HG03045 (cell line): ENCODE measurements around the gene XPO1.
"Not testable (repeated sequence)": the region's sequence is repeated elsewhere in the genome, so short reads cannot be mapped to it uniquely, and the experiment has no call there.

Experiments used
- ATAC-seq: cut with Tn5 transposase; IDR thresholded peaks from one replicate; pipeline ENCODE4 v1.9.1; 2021; ENCODE audit warnings: mild to moderate bottlenecking, moderate library complexity; ENCODE audit not compliant: unreplicated experiment

XPO1 gene

GRCh38 chr2:61536572-61537276 is 1.4 kb downstream of the XPO1 start:
- peak; percentile 53 for ATAC-seq

DNA sequence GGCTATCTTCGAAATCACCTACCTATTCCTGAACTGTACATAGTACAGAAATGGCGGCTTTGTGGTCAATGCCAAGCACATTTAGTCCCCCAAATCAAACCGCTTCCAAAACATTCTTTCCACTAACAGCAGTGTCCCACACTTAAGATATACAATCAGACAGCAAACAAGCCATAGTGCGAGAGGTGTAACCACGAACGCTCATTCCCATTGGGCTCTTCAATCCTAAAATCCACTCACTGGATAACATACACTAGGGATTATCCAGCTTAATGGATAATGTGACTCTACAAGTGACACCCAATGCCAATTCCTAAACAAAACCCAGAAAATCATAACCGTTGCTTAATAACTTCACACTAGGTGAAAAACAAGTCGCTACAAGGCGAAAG is 2.0 kb downstream of the XPO1 start:
- no peak for ATAC-seq

DNA sequence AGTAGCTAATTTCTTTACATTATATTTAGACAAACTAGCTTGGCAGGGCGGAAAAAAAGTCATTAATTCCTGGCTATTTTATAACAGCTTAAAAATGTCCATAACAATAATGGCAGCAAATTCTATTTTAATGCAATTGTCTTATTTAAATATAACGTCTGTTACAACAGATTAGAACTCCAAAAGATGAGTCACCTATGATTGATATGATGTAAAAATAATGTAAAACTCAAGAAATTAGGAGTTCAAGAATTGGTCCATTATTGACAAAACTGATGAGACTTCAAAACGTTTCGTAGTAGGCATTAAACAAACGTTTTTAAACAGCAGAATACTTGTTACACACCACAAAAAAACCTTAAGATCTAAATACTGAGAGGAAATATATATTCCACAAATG is 2.7 kb downstream of the XPO1 start:
- ATAC-seq, result no peak

DNA sequence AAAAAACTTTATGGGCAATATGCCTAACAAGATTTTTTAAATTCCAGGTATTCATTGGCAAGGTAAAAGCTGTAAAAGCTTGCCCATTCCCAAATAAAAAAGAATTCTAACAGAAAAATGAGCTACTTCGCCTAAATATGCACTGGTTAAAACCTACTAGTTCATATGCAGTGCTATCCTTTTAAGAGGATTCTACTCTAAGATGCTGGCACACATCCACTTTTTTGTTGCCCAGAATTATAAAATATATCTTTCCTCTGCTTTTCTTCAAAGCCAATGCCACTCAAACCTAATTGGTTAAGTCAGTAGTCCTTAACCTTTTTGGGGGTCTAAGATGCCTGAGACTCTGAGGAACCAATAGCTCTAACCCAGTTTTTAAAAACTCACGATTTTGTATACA is 3.2 kb downstream of the XPO1 start:
- no peak for ATAC-seq

GRCh38 chr2:61530749-61531148 is 7.4 kb downstream of the XPO1 start:
- ATAC-seq, result no peak

DNA sequence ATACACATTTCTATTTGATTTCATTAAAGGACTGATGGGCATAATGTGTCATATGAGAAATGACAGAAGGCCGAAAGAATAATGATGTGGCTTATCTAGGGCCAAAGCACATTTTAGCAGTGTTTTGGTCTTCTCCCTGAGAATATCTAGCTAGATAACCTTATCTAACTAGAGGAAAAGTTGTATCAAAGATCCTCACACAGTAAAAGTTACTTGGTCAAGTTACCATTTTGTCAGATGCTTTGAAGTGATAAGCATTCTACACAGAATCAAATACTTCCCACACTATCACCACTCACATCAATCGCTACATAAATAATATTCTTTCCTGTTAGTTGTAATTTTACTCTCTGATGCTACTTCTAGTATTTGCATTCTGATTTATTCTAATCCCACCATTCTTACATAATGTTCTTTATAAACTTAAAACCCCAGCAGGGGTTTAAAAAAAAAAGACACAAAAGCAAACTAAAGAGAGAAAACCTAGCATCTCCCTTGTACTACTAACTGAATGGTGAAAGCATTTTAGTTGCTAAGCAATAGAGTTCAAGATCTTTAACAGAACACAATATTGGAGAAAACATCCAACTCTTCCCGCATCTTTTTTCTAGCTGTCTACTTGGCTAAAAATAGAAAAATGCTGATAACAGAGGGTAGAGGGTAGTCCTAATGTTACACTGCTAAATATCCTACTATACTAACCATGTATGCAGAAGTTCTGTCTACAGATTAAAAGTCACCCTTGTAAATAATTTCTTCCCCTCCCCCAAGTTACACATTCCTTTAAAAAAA is 8.0 kb downstream of the XPO1 start:
- ATAC-seq, result no peak

DNA sequence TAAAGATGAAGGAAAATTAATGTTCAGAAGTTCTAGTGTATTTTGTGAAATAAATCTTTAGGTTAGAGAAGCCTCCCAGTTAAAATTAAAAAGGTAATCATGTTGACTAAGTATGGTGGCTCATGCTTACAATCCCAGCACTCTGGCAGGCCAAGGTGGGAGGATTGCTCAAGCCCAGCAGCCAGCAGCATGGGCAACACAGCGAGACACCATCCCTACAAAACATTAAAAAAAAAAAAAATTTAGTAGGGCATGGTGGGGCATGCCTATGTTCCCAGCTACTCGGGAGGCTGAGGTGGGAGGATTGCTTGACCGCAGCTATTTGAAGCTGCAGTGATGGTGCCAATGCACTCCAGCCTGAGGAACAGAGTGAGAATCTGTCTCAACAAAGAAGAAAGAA is 17.9 kb downstream of the XPO1 start:
- ATAC-seq, result no peak

DNA sequence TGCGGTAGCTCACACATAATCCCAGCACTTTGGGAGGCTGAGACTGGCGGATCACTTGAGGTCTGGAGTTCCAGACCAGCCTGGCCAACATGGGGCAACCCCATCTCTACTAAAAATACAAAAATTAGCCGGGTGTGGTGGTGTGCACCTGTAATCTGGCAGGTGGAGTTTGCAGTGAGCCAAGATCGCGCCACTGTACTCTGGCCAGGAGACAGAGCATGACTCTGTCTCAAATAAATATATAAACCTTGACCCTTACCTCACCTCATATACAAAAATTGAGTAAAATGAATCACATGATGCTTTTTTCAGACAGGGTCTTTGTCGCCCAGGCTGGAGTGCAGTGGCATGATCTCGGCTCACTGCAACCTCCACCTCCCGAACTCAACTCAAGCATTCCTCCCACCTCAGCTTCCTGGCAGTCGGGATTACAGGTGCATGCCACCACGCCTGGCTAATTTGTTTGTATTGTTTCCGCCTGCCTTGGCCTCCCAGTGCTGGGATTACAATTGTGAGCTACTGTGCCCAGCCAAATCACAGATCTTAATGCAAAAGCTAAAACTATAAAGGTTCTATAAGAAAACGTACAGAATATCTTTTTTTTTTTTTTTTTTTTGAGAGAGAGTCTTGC is 25.3 kb downstream of the XPO1 start:
- no peak for ATAC-seq

DNA sequence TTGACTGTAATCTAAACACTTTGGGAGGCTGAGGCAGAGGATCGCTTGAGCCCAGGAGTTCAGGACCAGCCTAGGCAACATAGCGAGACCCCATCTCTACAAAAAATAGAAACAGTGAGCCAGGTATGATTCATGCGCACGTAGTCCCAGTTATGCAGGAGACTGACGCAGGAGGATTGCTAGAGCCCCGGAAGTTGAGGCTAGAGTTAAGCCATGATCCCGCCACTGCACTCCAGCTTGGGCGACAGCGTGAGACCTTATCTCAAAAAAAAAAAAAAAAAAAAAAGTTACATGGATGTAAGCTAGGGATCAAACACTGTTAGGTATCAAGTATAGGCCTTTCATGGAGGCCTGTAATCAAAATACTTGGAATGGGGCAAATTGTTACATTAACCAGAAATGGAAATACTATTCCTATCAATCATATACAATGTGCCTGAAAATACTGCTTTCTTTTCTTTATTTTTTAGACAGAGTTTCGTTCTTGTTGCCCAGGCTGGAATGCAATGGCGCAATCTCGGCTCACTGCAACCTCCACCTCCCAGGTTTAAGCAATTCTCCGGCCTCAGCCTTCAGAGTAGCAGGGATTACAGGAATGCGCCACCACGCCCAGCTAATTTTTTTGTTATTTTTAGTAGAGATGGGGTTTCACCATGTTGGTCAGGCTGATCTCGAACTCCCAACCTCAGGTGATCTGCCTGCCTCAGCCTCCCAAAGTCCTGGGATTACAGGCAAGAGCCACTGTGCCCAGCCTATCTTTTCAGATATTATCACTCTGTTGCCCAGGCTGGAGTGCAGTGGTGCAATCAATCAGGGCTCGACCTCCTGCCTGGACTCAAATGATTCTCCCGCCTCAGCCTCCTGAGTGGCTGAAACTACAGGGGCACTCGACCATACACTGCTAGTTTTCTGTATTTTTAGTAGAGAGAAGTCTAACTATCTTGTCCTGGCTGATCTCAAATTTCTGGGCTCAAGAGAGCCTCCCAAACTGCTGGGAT is 27.2 kb downstream of the XPO1 start:
- no peak for ATAC-seq

DNA sequence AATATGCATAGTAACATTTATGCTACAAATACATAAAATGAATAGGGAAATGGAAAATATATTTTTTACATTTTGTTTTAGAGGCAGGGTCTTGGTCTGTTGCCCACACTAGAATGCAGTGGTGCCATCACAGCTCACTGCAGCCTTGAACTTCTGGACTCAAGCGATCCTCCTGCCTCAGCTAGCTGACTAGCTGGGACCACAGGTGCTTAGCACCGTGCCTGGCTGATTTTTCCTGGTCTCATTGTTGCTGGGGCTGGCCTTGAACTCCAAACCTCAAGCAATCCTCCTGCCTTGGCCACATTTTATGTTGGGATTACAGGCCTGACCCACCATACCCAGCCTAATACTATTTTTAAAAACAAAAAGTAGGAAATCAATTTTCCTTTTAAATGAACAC is 33.2 kb downstream of the XPO1 start:
- ATAC-seq, result no peak

DNA sequence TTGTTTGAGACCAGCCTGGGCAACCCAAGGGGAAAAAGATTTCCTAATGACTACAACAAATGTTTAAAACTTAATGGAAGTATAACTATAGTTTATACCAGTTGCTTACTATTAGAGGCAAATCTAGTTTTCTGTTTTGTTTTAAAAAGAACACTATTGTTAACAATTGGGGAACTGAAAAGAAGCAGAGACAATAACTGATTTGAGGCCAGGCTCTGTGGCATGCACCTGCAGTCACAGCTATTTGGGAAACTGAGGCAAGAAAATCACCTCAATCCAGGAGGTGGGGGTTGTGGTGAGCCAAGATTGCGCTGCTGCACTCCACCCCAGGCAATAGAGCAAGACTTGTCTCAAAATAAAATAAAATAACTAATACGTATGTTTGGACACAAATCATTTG is 39.1 kb downstream of the XPO1 start:
- ATAC-seq, result no peak

- ATAC-seq, result no peak
Measured at GRCh38 chr2:61493523-61493942, 44.6 kb downstream of the XPO1 start.

GRCh38 chr2:61492476-61492875 is 45.7 kb downstream of the XPO1 start:
- no peak for ATAC-seq

GRCh38 chr2:61485281-61485680 is 52.9 kb downstream of the XPO1 start:
- no peak for ATAC-seq

GRCh38 chr2:61478086-61478485 is 60.1 kb downstream of the XPO1 start:
- no peak for ATAC-seq

GRCh38 chr2:61476929-61477589 is 61.1 kb downstream of the XPO1 start:
- not testable (repeated sequence) for ATAC-seq

DNA sequence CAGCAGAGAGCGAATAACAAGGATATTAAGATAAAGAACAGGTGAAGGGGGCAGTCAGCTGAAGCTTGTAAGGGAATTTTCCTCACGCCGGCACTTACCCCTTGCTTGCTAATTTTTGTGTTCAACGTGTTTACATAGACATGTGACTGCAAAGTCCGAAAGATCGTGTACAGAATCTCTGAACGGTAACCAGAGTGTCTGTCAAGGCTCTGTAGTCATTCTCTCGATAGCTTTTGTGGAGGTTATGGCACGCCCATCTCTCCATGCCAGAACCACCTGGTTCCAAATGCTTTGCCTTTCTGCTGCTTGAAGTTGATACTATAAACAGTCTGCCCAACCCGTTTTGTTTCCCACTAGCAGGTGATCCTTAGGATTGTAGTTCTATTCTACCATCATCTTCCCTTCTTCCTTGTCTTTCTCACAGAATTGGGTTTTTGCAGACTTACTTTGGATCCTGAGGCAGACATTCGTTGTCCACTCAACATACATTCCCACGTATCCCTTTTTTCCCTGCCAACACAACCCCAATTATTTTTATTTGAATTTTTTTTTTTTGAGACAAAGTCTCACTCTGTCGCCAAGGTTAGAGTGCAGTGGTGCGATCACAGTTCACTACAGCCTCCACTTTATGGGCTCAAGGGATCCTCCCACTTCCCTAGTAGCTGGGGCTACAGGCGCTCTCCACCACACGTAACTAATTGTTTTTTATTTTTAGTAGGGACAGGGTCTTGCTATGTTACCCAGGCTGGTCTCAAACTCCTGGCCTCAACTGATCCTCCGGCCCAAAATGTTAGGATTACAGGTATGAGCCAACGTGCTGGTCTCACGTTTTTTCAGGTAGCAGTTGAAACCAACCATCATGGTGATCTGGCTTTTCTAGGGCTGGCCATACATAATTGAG is 66.0 kb downstream of the XPO1 start:
- ATAC-seq, result no peak

DNA sequence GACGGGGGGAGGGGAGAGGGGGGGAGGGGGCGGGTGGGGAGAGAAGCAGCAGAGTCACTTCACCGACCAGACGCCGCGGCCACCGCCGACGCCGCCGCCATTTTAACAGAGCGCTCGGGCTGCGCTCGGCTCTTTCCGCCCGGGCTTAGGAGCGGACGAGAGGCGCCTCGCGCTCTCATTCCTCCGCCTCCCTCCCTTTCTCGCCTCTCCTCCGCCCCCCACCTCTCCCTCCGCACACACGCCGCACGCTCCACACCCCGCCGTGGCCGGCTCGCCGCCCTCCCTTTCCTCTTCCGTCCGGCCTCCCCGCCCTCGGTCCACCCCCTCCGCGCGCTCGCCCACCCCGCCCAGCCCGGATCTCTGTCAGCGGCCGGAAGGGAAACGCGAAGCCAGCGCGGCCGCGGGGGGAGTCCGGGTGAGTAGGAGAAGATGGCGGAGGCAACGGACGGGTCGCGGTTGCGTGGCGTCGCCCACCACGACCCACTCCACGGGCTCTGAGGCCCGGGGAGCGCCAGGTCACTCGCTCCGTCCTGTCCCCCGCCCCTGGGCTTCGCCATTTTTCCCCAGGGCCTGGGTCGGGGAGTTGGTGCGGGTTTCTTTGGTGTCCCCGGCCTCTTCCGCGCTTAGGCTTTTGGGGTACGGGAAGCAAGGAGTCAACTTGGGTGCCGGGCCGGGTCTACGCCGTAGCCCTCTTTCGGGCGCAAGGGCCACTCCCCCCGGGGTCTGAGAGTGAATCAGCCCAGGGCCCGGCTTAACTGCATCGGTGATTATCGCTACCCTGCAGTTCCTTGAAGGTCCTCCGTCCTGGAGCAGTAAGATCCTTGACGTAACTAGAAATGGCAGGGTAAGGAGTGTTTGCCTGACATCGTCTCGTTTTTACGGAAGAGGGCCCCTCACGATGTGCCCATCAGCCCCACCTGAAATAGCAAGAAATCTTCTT is 66.9 kb downstream of the XPO1 start, which contains the start of gene USP34:
USP34 (minus strand) TSS at position 123 of the 940 bp plus-strand sequence. CDS start 395 bp downstream, outside the sequence.
- peak; percentile 77 for ATAC-seq
